K562 (cell line): Measurements from ENCODE around the gene RTF1. TPM values are rescaled to one million over a fixed set of nuclear protein-coding genes. Genes with fewer than 3 reads are reported as not detected.

Source experiments
- ATAC-seq: fragments of 200-7000 bp; cut with Tn5 transposase; 3 replicates; pipeline ENCODE4 v1.9.1; 2020; ENCODE audit warnings: moderate library complexity
- BruUV-seq: library from RNA; stranded (reverse); fragments of 400-500 nt; replicated peaks from 2 replicates; lab custom pipeline; 2021; lab: Mats Ljungman, UMichigan
- CTCF ChIA-PET: fragments of 300-600 bp; formaldehyde crosslinking; extraction: SDS; loops from one replicate; lab custom pipeline; 2021; ENCODE audit warnings: low intra/inter-chr PET ratio; lab: Yijun Ruan, JAX
- POLR2A ChIA-PET: fragments of 300-600, 350-650 bp; sonication (Branson Sonifier 250); formaldehyde crosslinking; extraction: SDS; loops from one replicate; lab custom pipeline; 2021; ENCODE audit warnings: antibody characterized with exemption, inconsistent platforms; lab: Yijun Ruan, JAX
- DNase-seq, 4 experiments: peaks; one replicate each; pipeline versions ENCODE4 v3.0.0 to v3.0.0-alpha.2; 2011 to 2018; ENCODE audit warnings: low spot score in 3 of 4, mixed read lengths in 3 of 4; ENCODE audit errors: extremely low read depth in 1 of 4
- FAIRE-seq: peaks from 2 replicates; lab custom pipeline; 2011; peaks lifted over from hg19 to GRCh38; lab: Jason Lieb, UNC
- H2AFZ ChIP-seq: 2 replicates; pipeline ENCODE4 v1.6.0; 2011; ENCODE audit warnings: low read depth, low read length, control low read depth, inconsistent platforms
- H3K27ac ChIP-seq: fragments of 200-600 bp; 3 replicates; pipeline ENCODE4 v1.8.0; 2011; ENCODE audit warnings: low read depth, mild to moderate bottlenecking, control low read depth, inconsistent platforms, low read length, moderate library complexity, mixed read lengths; ENCODE audit errors: extremely low read depth
- H3K27me3 ChIP-seq, 2 experiments: fragments of 300-600 bp in 1 of 2; 2 replicates in 1 of 2; 3 replicates in 1 of 2; pipeline versions ENCODE4 v1.6.0 to v1.8.0; 2011; ENCODE audit warnings: inconsistent platforms in 2 of 2, low read length in 2 of 2, mild to moderate bottlenecking in 1 of 2, mixed read lengths in 1 of 2, moderate library complexity in 1 of 2; ENCODE audit not compliant: control insufficient read depth in 2 of 2, insufficient read depth in 2 of 2
- H3K36me3 ChIP-seq: fragments of 300-600 bp; 3 replicates; pipeline ENCODE4 v1.8.0; 2011; ENCODE audit warnings: mild to moderate bottlenecking, low read length, inconsistent platforms; ENCODE audit not compliant: control insufficient read depth, insufficient read depth
- H3K4me1 ChIP-seq, 2 experiments: fragments of 200-600 bp in 1 of 2; replicated peaks in 1 of 2; 2 replicates in 1 of 2; 3 replicates in 1 of 2; pipeline versions ENCODE4 v1.5.1 to v1.8.0; 2011; ENCODE audit warnings: inconsistent platforms in 2 of 2, low read length in 2 of 2, mild to moderate bottlenecking in 1 of 2, mixed read lengths in 1 of 2, moderate library complexity in 1 of 2; ENCODE audit not compliant: control insufficient read depth in 2 of 2, insufficient read depth in 2 of 2
- H3K4me2 ChIP-seq: 2 replicates; pipeline ENCODE4 v1.6.1; 2011; ENCODE audit warnings: low read length, control low read depth, inconsistent platforms, mixed read lengths; ENCODE audit not compliant: insufficient read depth
- H3K4me3 ChIP-seq: fragments of 200-600 bp; sonication (generic), shearing (Covaris generic); 2 replicates; pipeline ENCODE4 v1.5.1; 2016; ENCODE audit warnings: control low read depth, inconsistent platforms
- H3K79me2 ChIP-seq: fragments of 200-600 bp; 3 replicates; pipeline ENCODE4 v1.8.0; 2011; ENCODE audit warnings: low read length, inconsistent platforms; ENCODE audit not compliant: control insufficient read depth, insufficient read depth
- H3K9ac ChIP-seq, 2 experiments: 2 replicates each; pipeline versions ENCODE4 v1.6.0 to v1.6.1; 2011; ENCODE audit warnings: low read depth in 2 of 2, low read length in 2 of 2, control low read depth in 1 of 2, inconsistent platforms in 1 of 2, mild to moderate bottlenecking in 1 of 2, mixed read lengths in 1 of 2; ENCODE audit not compliant: insufficient read depth in 1 of 2
- H3K9me1 ChIP-seq: one replicate; pipeline ENCODE4 v1.6.0; 2011; ENCODE audit warnings: inconsistent platforms, mild to moderate bottlenecking, low read length, moderate library complexity; ENCODE audit not compliant: control insufficient read depth, insufficient read depth
- H3K9me3 ChIP-seq: replicated peaks from 2 replicates; pipeline ENCODE4 v1.5.1; 2011; ENCODE audit warnings: low read depth, low read length, inconsistent platforms; ENCODE audit not compliant: control insufficient read depth, insufficient read depth
- H4K20me1 ChIP-seq: replicated peaks from 2 replicates; pipeline ENCODE4 v1.6.1; 2011; ENCODE audit warnings: low read length, inconsistent platforms, mixed read lengths; ENCODE audit not compliant: control insufficient read depth, insufficient read depth
- GATAD2A ChIP-seq: fragments of 450-650 bp; IDR thresholded peaks from 2 replicates; pipeline ENCODE4 v1.6.1; 2017
- HLTF ChIP-seq: fragments of 450-650 bp; IDR thresholded peaks from 2 replicates; pipeline ENCODE4 v1.6.1; 2016
- HNRNPK ChIP-seq: fragments of 200-400 bp; formaldehyde crosslinking; IDR thresholded peaks from one replicate; pipeline ENCODE4 v1.6.1; 2018; ENCODE audit warnings: mild to moderate bottlenecking, low read depth, low read length; ENCODE audit not compliant: poor library complexity, severe bottlenecking
- MITF ChIP-seq: IDR thresholded peaks from 2 replicates; pipeline ENCODE4 v1.6.1; 2014; ENCODE audit warnings: antibody characterized with exemption
- POLR2G ChIP-seq: fragments of 200-400 bp; formaldehyde crosslinking; IDR thresholded peaks from 2 replicates; pipeline ENCODE4 v1.6.1; 2017; ENCODE audit warnings: low read depth, mild to moderate bottlenecking, antibody characterized with exemption, low read length, moderate library complexity
- RBM22 ChIP-seq: fragments of 200-400 bp; formaldehyde crosslinking; IDR thresholded peaks from 2 replicates; pipeline ENCODE4 v1.6.1; 2018; ENCODE audit warnings: low read length, low read depth; ENCODE audit not compliant: poor library complexity, severe bottlenecking
- RCOR1 ChIP-seq, 2 experiments: IDR thresholded peaks; 2 replicates each; pipeline ENCODE4 v1.6.1; 2012; ENCODE audit warnings: low read depth in 2 of 2, low read length in 2 of 2, borderline replicate concordance in 1 of 2, improper control_type of control experiment in 1 of 2
- YY1 ChIP-seq, 3 experiments: IDR thresholded peaks; 2 replicates each; pipeline ENCODE4 v1.6.1; 2011; ENCODE audit warnings: low read length in 2 of 3, mild to moderate bottlenecking in 2 of 3, moderate library complexity in 2 of 3, borderline replicate concordance in 1 of 3, control low read depth in 1 of 3, low read depth in 1 of 3; ENCODE audit not compliant: insufficient read depth in 3 of 3, insufficient replicate concordance in 2 of 3, control insufficient read depth in 1 of 3, insufficient read length in 1 of 3; ENCODE audit errors: extremely low read depth in 1 of 3
- ZNF184 ChIP-seq: sonication (generic); formaldehyde crosslinking; IDR thresholded peaks from 2 replicates; pipeline ENCODE4 v1.5.0; 2020; ENCODE audit warnings: missing genetic modification reagents
- ZNF436 ChIP-seq: fragments of 250-450, 450-650 bp; sonication (Bioruptor Pico); formaldehyde crosslinking; IDR thresholded peaks from 2 replicates; pipeline ENCODE4 v1.7.0; 2020; ENCODE audit warnings: mild to moderate bottlenecking
- ZNF655 ChIP-seq: fragments of 250-450 bp; sonication (Bioruptor Pico); IDR thresholded peaks from 2 replicates; pipeline ENCODE4 v1.5.0; 2021
- WGBS: fragments of 100-300 bp; shearing (Covaris generic); methylation state at CpG from one replicate; pipeline ENCODE4 v1.1.6; 2016; ENCODE audit warnings: low coverage, mixed read lengths; ENCODE audit not compliant: insufficient coverage; ENCODE audit errors: missing lambda C conversion rate; 5-methylcytosine and 5-hydroxymethylcytosine counted together
- in situ Hi-C: fragments of 300-500 bp; cut with MboI; formaldehyde crosslinking; loops from 4 replicates; pipeline ENCODE4 v1.15.0; 2018; ENCODE audit warnings: inconsistent platforms, mixed read lengths
- intact Hi-C: fragments of 100-400 bp; cut with micrococcal nuclease; formaldehyde crosslinking; loops from 2 replicates; pipeline ENCODE4 v1.14.2; 2022
- polyA plus RNA-seq, 8 experiments: library from polyadenylated mRNA; depleted of rRNA in 4 of 8; stranded (reverse) in 5 of 8; unstranded in 3 of 8; fragments of >200 nt; fragmentation: Nextera tagmentation in 2 of 8; fragmentation: Illumina TruSeq in 1 of 8; extraction: Ambion mirVana in 2 of 8; extraction: Trizol in 1 of 8; gene quantifications; 2 replicates each; pipeline versions ENCODE4 v1.2.1 to v1.2.3, GENCODE V29; 2011 to 2014; ENCODE audit warnings: inconsistent platforms in 1 of 8, missing spikeins in 1 of 8
- total RNA-seq, 7 experiments: library from RNA; depleted of rRNA in 6 of 7; stranded (reverse); fragments of >200 nt in 6 of 7; fragmentation: Illumina TruSeq in 2 of 7; extraction: Trizol in 2 of 7; gene quantifications; 2 replicates each; pipeline versions ENCODE4 v1.2.1 to v1.2.3, GENCODE V29; 2011 to 2021; ENCODE audit warnings: low replicate concordance in 1 of 7
- TF ChIP-seq, protein P1 (sequence below), 3 experiments: IDR thresholded peaks in 2 of 3; conservative IDR thresholded peaks in 1 of 3; 2 replicates each; pipeline ENCODE4 v1.5.1; 2011 to 2012; ENCODE audit warnings: low read length in 3 of 3, mild to moderate bottlenecking in 3 of 3, control low read depth in 2 of 3, improper control_type of control experiment in 1 of 3, inconsistent platforms in 1 of 3, low read depth in 1 of 3, mixed read lengths in 1 of 3, moderate library complexity in 1 of 3; ENCODE audit not compliant: insufficient read depth in 2 of 3

The RTF1 gene
- total and polyA plus RNA-seq, 9 of the 15 experiments (the other 6 are each of a cell fraction or from before 2014, with no cell fraction given): 7.6 to 69.5 (median 31.5) TPM

GRCh38 chr15:41483519-41483918, 66.6 kb downstream of the RTF1 start (continued):
- TF ChIP-seq RCOR1 (IDR thresholded peaks at IDR 0.05; ENCODE audit: borderline replicate concordance in 1 of 2, low read depth in 2 of 2, low read length in 2 of 2) (no peak), HLTF (no peak), POLR2G (no peak), YY1 (IDR thresholded peaks at IDR 0.05; ENCODE audit: borderline replicate concordance in 1 of 3, control insufficient read depth in 1 of 3, extremely low read depth in 1 of 3, insufficient read depth in 3 of 3, insufficient read length in 1 of 3, insufficient replicate concordance in 2 of 3, low read depth in 1 of 3, low read length in 2 of 3) (no peak), ZNF436 (CRISPR knock-in tag) (no peak), MITF (no peak), HNRNPK (no peak)

DNA sequence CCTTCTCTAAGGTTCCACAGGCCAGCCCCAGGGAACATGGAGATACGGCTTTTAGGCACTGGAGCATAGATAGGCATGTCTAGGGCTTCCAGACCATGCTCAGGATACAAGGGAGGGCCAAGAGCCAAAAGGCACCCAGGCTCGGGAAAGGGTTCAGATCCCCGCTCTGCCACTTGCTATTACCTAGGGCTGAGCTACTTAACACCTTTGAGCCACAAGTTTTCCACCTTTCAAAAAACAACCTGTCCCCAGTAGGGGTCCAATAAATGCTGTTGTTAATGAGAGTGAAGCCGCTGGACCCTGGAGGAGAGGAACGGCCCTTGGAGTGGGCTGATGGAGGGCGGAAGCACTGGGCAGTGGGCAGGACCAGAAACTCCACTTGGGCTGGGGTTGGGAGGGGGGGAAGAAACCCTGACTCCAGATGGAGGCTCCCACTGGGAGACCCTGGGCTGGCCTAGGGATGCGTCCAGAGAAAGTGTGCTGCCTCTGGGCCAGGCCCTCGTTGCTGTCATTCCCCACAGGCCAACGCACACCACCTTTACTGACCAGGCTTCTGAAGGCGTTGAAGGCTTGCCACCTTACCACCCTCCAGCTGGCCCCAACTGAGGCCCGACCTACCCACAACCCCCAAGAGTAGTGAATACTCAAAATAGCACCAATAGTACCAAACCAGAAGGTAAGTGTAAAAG, 68.2 kb downstream of the RTF1 start:
- no peaks in the 10 kb centered on the region for H3K27me3 ChIP-seq
- H3K36me3 ChIP-seq: peaks cover 30% of the 10 kb centered on the region
- H3K4me2 ChIP-seq: no peak overlapping the region
- H3K4me1 ChIP-seq: peaks cover 2 to 9% of the 10 kb centered on the region in 2 experiments; a peak in 3 of 5 replicates
- H3K4me3 ChIP-seq: no peak overlapping the region
- FAIRE-seq: no peak
- intact Hi-C loops: no loop called here
- BruUV-seq: no TSS peak
- CTCF ChIA-PET: no interaction called here
- POLR2A ChIA-PET: interaction anchor here (0.6 to 2.4 kb wide), 7 partner anchors 8 to 175 kb away, joined by 3 to 14 read pairs (median 4); partner anchors contain the start of genes ITPKA and MGA
- H3K27ac ChIP-seq: no peak overlapping the region
- in situ Hi-C loops: no loop called here
- H3K79me2 ChIP-seq: no peaks in the 10 kb centered on the region
- no peak overlapping the region for H2AFZ ChIP-seq
- H3K9ac ChIP-seq: no peak overlapping the region; a peak in 1 of 4 replicates
- DNase-seq: no peak
- 77% methylated on average over 11 of the region's 11 CpGs for WGBS
- no peak for TF ChIP-seq ZNF655 (CRISPR knock-in tag)
- TF ChIP-seq POLR2G: peak; percentile 56
- TF ChIP-seq GATAD2A: no peak
- TF ChIP-seq RBM22: peak; percentile 34
- no peak for TF ChIP-seq ZNF184 (CRISPR knock-in tag)
- TF ChIP-seq, protein P1, sequence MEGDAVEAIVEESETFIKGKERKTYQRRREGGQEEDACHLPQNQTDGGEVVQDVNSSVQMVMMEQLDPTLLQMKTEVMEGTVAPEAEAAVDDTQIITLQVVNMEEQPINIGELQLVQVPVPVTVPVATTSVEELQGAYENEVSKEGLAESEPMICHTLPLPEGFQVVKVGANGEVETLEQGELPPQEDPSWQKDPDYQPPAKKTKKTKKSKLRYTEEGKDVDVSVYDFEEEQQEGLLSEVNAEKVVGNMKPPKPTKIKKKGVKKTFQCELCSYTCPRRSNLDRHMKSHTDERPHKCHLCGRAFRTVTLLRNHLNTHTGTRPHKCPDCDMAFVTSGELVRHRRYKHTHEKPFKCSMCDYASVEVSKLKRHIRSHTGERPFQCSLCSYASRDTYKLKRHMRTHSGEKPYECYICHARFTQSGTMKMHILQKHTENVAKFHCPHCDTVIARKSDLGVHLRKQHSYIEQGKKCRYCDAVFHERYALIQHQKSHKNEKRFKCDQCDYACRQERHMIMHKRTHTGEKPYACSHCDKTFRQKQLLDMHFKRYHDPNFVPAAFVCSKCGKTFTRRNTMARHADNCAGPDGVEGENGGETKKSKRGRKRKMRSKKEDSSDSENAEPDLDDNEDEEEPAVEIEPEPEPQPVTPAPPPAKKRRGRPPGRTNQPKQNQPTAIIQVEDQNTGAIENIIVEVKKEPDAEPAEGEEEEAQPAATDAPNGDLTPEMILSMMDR (IDR thresholded peaks at IDR 0.05 in 2 of 3, conservative IDR thresholded peaks at IDR 0.05 in 1 of 3; ENCODE audit: insufficient read depth in 2 of 3, low read depth in 1 of 3, low read length in 3 of 3): no peak
- no peaks in the 10 kb centered on the region for H4K20me1 ChIP-seq
- ATAC-seq: peak; percentile 12
- H3K9me1 ChIP-seq: no peaks in the 10 kb centered on the region
- no peaks in the 10 kb centered on the region for H3K9me3 ChIP-seq
